ENCODE measurements around the gene CNGA2. TPM values are rescaled to one million over a fixed set of nuclear protein-coding genes. Genes with fewer than 3 reads are reported as not detected.

Gene CNGA2
- total and polyA plus RNA-seq, 2 donors (not counting 3 experiments of a cell fraction or from before 2014, with no cell fraction given), result not detected

DNA sequence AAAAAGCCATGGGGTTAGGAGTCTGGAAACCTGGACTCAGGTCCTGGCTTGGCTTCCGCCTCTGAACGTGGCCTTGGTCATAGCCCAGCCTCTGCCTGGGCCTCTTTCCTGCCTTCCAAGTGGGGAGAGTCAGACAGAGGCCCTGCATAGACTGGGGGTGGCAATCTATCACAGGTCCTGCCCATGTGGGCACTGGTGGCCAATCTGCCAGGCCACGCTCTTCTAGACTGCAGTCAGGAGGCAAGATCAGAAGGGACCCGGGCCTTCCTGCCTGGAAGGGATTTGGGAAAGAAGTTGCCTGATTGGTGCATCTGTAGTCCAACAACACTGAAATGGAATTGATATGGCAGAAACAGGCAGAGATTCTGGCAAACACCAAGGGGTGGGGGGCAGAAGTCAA, 46.1 kb downstream of the CNGA2 start:
- ChIA-PET POLR2A (no interaction called here), CTCF (no interaction called here)
- BruUV-seq (replicated peaks), result no TSS peak
- no peaks in the 10 kb centered on the region for H3K4me1 ChIP-seq (ENCODE audit: control insufficient read depth, extremely low read depth, insufficient read depth, low read length)
- no peak overlapping the region for H3K4me3 ChIP-seq (replicated peaks in 1 of 3; ENCODE audit: insufficient read depth in 1 of 3, low read depth in 1 of 3, low read length in 3 of 3)
- no peaks in the 10 kb centered on the region for H3K36me3 ChIP-seq (ENCODE audit: control insufficient read depth in 2 of 2, extremely low read depth in 1 of 2, insufficient read depth in 2 of 2, low read length in 2 of 2)
- TF ChIP-seq MYC (IDR thresholded peaks at IDR 0.05; ENCODE audit: low read depth, low read length) (no peak), JUN (IDR thresholded peaks at IDR 0.05; ENCODE audit: borderline replicate concordance, insufficient read depth, insufficient read length, low read depth) (no peak), EZH2 (IDR thresholded peaks at IDR 0.05; ENCODE audit: borderline replicate concordance, low read depth, low read length, severe bottlenecking) (no peak), GATA2 (IDR thresholded peaks at IDR 0.05; ENCODE audit: insufficient read depth, insufficient read length, low read depth, low read length) (no peak), POLR2AphosphoS5 (IDR thresholded peaks at IDR 0.05; ENCODE audit: insufficient read depth, low read depth, low read length) (no peak), FOS (IDR thresholded peaks at IDR 0.05; ENCODE audit: borderline replicate concordance, insufficient read depth, low read length) (no peak), POLR2A (IDR thresholded peaks at IDR 0.05; ENCODE audit: low read depth, low read length) (no peak)
- TF ChIP-seq, protein P1, sequence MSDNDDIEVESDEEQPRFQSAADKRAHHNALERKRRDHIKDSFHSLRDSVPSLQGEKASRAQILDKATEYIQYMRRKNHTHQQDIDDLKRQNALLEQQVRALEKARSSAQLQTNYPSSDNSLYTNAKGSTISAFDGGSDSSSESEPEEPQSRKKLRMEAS (IDR thresholded peaks at IDR 0.05; ENCODE audit: insufficient read depth, insufficient read length), result no peak
- TF ChIP-seq, protein P2, sequence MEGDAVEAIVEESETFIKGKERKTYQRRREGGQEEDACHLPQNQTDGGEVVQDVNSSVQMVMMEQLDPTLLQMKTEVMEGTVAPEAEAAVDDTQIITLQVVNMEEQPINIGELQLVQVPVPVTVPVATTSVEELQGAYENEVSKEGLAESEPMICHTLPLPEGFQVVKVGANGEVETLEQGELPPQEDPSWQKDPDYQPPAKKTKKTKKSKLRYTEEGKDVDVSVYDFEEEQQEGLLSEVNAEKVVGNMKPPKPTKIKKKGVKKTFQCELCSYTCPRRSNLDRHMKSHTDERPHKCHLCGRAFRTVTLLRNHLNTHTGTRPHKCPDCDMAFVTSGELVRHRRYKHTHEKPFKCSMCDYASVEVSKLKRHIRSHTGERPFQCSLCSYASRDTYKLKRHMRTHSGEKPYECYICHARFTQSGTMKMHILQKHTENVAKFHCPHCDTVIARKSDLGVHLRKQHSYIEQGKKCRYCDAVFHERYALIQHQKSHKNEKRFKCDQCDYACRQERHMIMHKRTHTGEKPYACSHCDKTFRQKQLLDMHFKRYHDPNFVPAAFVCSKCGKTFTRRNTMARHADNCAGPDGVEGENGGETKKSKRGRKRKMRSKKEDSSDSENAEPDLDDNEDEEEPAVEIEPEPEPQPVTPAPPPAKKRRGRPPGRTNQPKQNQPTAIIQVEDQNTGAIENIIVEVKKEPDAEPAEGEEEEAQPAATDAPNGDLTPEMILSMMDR (IDR thresholded peaks at IDR 0.05; ENCODE audit: extremely low read depth in 1 of 2, insufficient read depth in 1 of 2, low read depth in 1 of 2, low read length in 2 of 2), result no peak
- H3K9me3 ChIP-seq (replicated peaks; ENCODE audit: control insufficient read depth, insufficient read depth, low read length), result no peaks in the 10 kb centered on the region
- DNase-seq (ENCODE audit: low read depth, low spot score), result no peak
- dilution Hi-C loops (cut with MboI; ENCODE audit: extremely low pct_ligation_motif_present, low sequenced_read_pairs) (no loop called here), intact Hi-C loops (cut with micrococcal nuclease) (no loop called here)
- no peak for FAIRE-seq
- H3K4me2 ChIP-seq (ENCODE audit: insufficient read depth, low read length), result no peak overlapping the region
- no peaks in the 10 kb centered on the region for H3K27me3 ChIP-seq (ENCODE audit: control insufficient read depth in 2 of 2, insufficient read depth in 2 of 2, low read length in 2 of 2)
- no peaks in the 10 kb centered on the region for H4K20me1 ChIP-seq (replicated peaks; ENCODE audit: control insufficient read depth, extremely low read depth, insufficient read depth, low read length)
- H2AFZ ChIP-seq (ENCODE audit: low read depth, low read length), result no peak overlapping the region
- H3K27ac ChIP-seq (ENCODE audit: insufficient read depth, low read depth, low read length), result no peak overlapping the region
- no peaks in the 10 kb centered on the region for H3K9me1 ChIP-seq (replicated peaks; ENCODE audit: control insufficient read depth, extremely low read depth, insufficient read depth, low read length)
- H3K9ac ChIP-seq (replicated peaks; ENCODE audit: extremely low read depth, insufficient read depth, low read length), result no peak overlapping the region
- no peaks in the 10 kb centered on the region for H3K79me2 ChIP-seq (ENCODE audit: control insufficient read depth, insufficient read depth, low read length)
